Lower leg skin (tissue), 4 donors: ENCODE results near the gene CFAP74. TPM values are rescaled to one million over a fixed set of nuclear protein-coding genes. Genes with fewer than 3 reads are reported as not detected.

ENCODE experiments used
- DNase-seq, 2 donors: peaks; one replicate each; pipeline ENCODE4 v3.0.0-alpha.2; 2019; ENCODE audit warnings: low spot score in 2 of 2
- H3K4me3 ChIP-seq: fragments of 200-600 bp; sonication (generic); 2 replicates; pipeline ENCODE4 v1.5.1; 2017; ENCODE audit warnings: mild to moderate bottlenecking, low read depth; ENCODE audit not compliant: poor library complexity, severe bottlenecking
- CTCF ChIP-seq, 3 donors: fragments of 450-650 bp; IDR thresholded peaks; one replicate each; pipeline ENCODE4 v1.5.1; 2016; ENCODE audit warnings: antibody characterized with exemption in 3 of 3, mild to moderate bottlenecking in 3 of 3, moderate library complexity in 2 of 3
- POLR2A ChIP-seq, 2 donors: fragments of 450-650 bp; IDR thresholded peaks; one replicate each; pipeline ENCODE4 v1.6.1; 2016 to 2017; ENCODE audit warnings: antibody characterized with exemption in 2 of 2, mild to moderate bottlenecking in 1 of 2, moderate library complexity in 1 of 2
- whole genome bisulfite sequencing, 2 donors: methylation state at CpG; one replicate each; pipeline ENCODE4 v1.1.5; 2018; 5-methylcytosine and 5-hydroxymethylcytosine counted together
- intact Hi-C: fragments of 100-400 bp; cut with DNase I; formaldehyde crosslinking; loops from one replicate; pipeline ENCODE4 v1.15.0; 2023; ENCODE audit warnings: low total_unique reads
- total RNA-seq, 4 donors: library from RNA; depleted of rRNA; stranded (reverse); fragments of >200 nt; gene quantifications; one replicate each; pipeline ENCODE4 v1.1.0, GENCODE V29; 2016

Gene CFAP74
- total RNA-seq, 4 donors from 2014 or later: 0.10 TPM; not detected in 3

- H3K4me3 ChIP-seq: no peak overlapping the region
- DNase-seq: no peak
- WGBS, 2 donors: 67 to 86% methylated on average over 11 of the region's 11 CpGs
- TF ChIP-seq POLR2A (IDR thresholded peaks at IDR 0.05) (no peak), CTCF (IDR thresholded peaks at IDR 0.05) (no peak)
- intact Hi-C loops: no loop called here
These were observed 25.5 kb downstream of the CFAP74 start for GRCh38 chr1:1978108-1978507.

- 84 to 88% methylated on average over 19 of the region's 19 CpGs for WGBS, 2 donors
- no peak overlapping the region for H3K4me3 ChIP-seq
- no peak for DNase-seq
- TF ChIP-seq CTCF (IDR thresholded peaks at IDR 0.05) (no peak), POLR2A (IDR thresholded peaks at IDR 0.05) (no peak)
- intact Hi-C loops: no loop called here
These were observed 27.6 kb downstream of the CFAP74 start for GRCh38 chr1:1976031-1976430.

- no peak overlapping the region for H3K4me3 ChIP-seq
- intact Hi-C loops: no loop called here
- WGBS, 2 donors: 75 to 80% methylated on average over 14 of the region's 14 CpGs
- no peak for DNase-seq
- TF ChIP-seq POLR2A (IDR thresholded peaks at IDR 0.05) (no peak), CTCF (IDR thresholded peaks at IDR 0.05) (no peak)
These were observed 28.1 kb downstream of the CFAP74 start for GRCh38 chr1:1975535-1975934.

GRCh38 chr1:1974834-1975233 is 28.8 kb downstream of the CFAP74 start:
- TF ChIP-seq POLR2A (IDR thresholded peaks at IDR 0.05) (no peak), CTCF (IDR thresholded peaks at IDR 0.05) (no peak)
- H3K4me3 ChIP-seq: no peak overlapping the region
- WGBS, 2 donors: 83 to 85% methylated on average over 22 of the region's 22 CpGs
- intact Hi-C loops: no loop called here
- DNase-seq: no peak

GRCh38 chr1:1973716-1974642 is 29.6 kb downstream of the CFAP74 start:
- TF ChIP-seq POLR2A (IDR thresholded peaks at IDR 0.05) (no peak), CTCF (IDR thresholded peaks at IDR 0.05) (no peak)
- intact Hi-C loops: no loop called here
- WGBS, 2 donors: 66 to 73% methylated on average over 29 to 30 of the region's 34 CpGs
- no peak for DNase-seq
- H3K4me3 ChIP-seq: no peak overlapping the region
